HCT116 (cell line): ENCODE data around the gene MYO1A. TPM values are rescaled to one million over a fixed set of nuclear protein-coding genes. Genes with fewer than 3 reads are reported as not detected.
A peak's percentile ranks its signal among the peaks of the same experiment; 100 is the strongest.

Experiments
- ATAC-seq: fragments of 200-7000 bp; cut with Tn5 transposase; 2 replicates; pipeline ENCODE4 v1.9.1; 2020; ENCODE audit warnings: mild to moderate bottlenecking, moderate library complexity
- BruUV-seq: library from RNA; stranded (reverse); fragments of 400-500 nt; replicated peaks from 2 replicates; lab custom pipeline; 2021; lab: Mats Ljungman, UMichigan
- CTCF ChIA-PET: fragments of 300-600 bp; sonication (Branson Sonifier 250); formaldehyde crosslinking; loops from one replicate; lab custom pipeline; 2021; ENCODE audit warnings: antibody characterized with exemption; lab: Charles Lee
- POLR2A ChIA-PET: fragments of 300-600, 350-600 bp; sonication (Branson Sonifier 250); formaldehyde crosslinking; loops from one replicate; lab custom pipeline; 2021; ENCODE audit warnings: antibody characterized with exemption; lab: Charles Lee
- RAD21 ChIA-PET, 2 experiments: fragments of 300-600 bp; sonication (Branson Sonifier 250); formaldehyde crosslinking; loops; one replicate each; lab custom pipeline; 2023; ENCODE audit warnings: low total read pairs in 2 of 2; ENCODE audit not compliant: uncharacterized antibody in 2 of 2, unreplicated experiment in 2 of 2, low non-redundant PET in 1 of 2; lab: Charles Lee
- DNase-seq: peaks from one replicate; pipeline ENCODE4 v3.0.0-alpha.2; 2010; ENCODE audit warnings: low read depth, low spot score
- H2AFZ ChIP-seq: fragments of 200-600 bp; shearing (Covaris generic), sonication (generic); 2 replicates; pipeline ENCODE4 v1.6.1; 2017; ENCODE audit warnings: low read depth, mixed run types, mixed read lengths, antibody characterized with exemption, low read length; ENCODE audit not compliant: poor library complexity, severe bottlenecking
- H3K27ac ChIP-seq: 2 replicates; pipeline ENCODE4 v1.5.1; 2012; ENCODE audit warnings: low read depth, low read length
- H3K27me3 ChIP-seq: fragments of 200-600 bp; sonication (generic); 2 replicates; pipeline ENCODE4 v1.6.1; 2016; ENCODE audit warnings: mixed run types, low read length, mixed read lengths; ENCODE audit not compliant: insufficient read depth
- H3K36me3 ChIP-seq, 2 experiments: fragments of 200-500 bp in 1 of 2; fragments of 200-600 bp in 1 of 2; sonication (Bioruptor generic) in 1 of 2; sonication (generic) in 1 of 2; 2 replicates each; pipeline versions ENCODE4 v1.5.1 to v1.6.1; 2014 to 2016; ENCODE audit warnings: low read length in 2 of 2, inconsistent platforms in 1 of 2, mixed read lengths in 1 of 2, mixed run types in 1 of 2; ENCODE audit not compliant: insufficient read depth in 2 of 2, control insufficient read depth in 1 of 2
- H3K4me1 ChIP-seq, 2 experiments: fragments of 200-600 bp in 1 of 2; sonication (generic) in 1 of 2; 2 replicates each; pipeline versions ENCODE4 v1.5.1 to v1.6.1; 2012 to 2017; ENCODE audit warnings: low read length in 2 of 2, inconsistent platforms in 1 of 2, mild to moderate bottlenecking in 1 of 2, mixed read lengths in 1 of 2, mixed run types in 1 of 2, moderate library complexity in 1 of 2; ENCODE audit not compliant: insufficient read depth in 2 of 2, control insufficient read depth in 1 of 2
- H3K4me2 ChIP-seq: fragments of 200-600 bp; sonication (generic); 2 replicates; pipeline ENCODE4 v1.6.1; 2017; ENCODE audit warnings: mixed run types, low read length, mixed read lengths
- H3K4me3 ChIP-seq, 2 experiments: fragments of 200-600 bp in 1 of 2; sonication (generic) in 1 of 2; replicated peaks in 1 of 2; 2 replicates each; pipeline ENCODE4 v1.5.1; 2011 to 2016; ENCODE audit warnings: low read length in 2 of 2, control low read depth in 1 of 2, low read depth in 1 of 2, mild to moderate bottlenecking in 1 of 2, mixed read lengths in 1 of 2, mixed run types in 1 of 2
- H3K79me2 ChIP-seq: fragments of 200-600 bp; sonication (generic); 2 replicates; pipeline ENCODE4 v1.6.1; 2017; ENCODE audit warnings: mild to moderate bottlenecking, mixed run types, low read length, moderate library complexity, mixed read lengths; ENCODE audit not compliant: insufficient read depth
- H3K9ac ChIP-seq: fragments of 200-600 bp; sonication (generic); 2 replicates; pipeline ENCODE4 v1.6.1; 2016; ENCODE audit warnings: low read length, mixed read lengths
- H3K9me2 ChIP-seq: fragments of 200-600 bp; sonication (generic), shearing (Covaris generic); 2 replicates; pipeline ENCODE4 v1.6.1; 2017; ENCODE audit warnings: mixed run types, mild to moderate bottlenecking, moderate library complexity; ENCODE audit not compliant: insufficient read depth
- H3K9me3 ChIP-seq, 2 experiments: fragments of 200-500 bp in 1 of 2; fragments of 200-600 bp in 1 of 2; sonication (Bioruptor generic) in 1 of 2; sonication (generic) in 1 of 2; 2 replicates each; pipeline ENCODE4 v1.6.1; 2014 to 2017; ENCODE audit warnings: low read length in 2 of 2, mixed read lengths in 2 of 2, inconsistent platforms in 1 of 2, low read depth in 1 of 2, mild to moderate bottlenecking in 1 of 2, mixed run types in 1 of 2, moderate library complexity in 1 of 2; ENCODE audit not compliant: control insufficient read depth in 1 of 2, insufficient read depth in 1 of 2
- H4K20me1 ChIP-seq: fragments of 200-600 bp; sonication (generic), shearing (Covaris generic); 2 replicates; pipeline ENCODE4 v1.6.1; 2017; ENCODE audit warnings: mixed run types, mild to moderate bottlenecking, moderate library complexity; ENCODE audit not compliant: insufficient read depth
- ATF3 ChIP-seq: IDR thresholded peaks from 2 replicates; pipeline ENCODE4 v1.6.1; 2012
- CBX3 ChIP-seq: IDR thresholded peaks from 2 replicates; pipeline ENCODE4 v1.6.1; 2012; ENCODE audit warnings: low read depth
- CTCF ChIP-seq, 3 experiments: fragments of 200-600 bp in 1 of 3; sonication (generic) in 1 of 3; IDR thresholded peaks in 2 of 3; conservative IDR thresholded peaks in 1 of 3; 2 replicates each; pipeline ENCODE4 v1.5.1; 2012 to 2017; ENCODE audit warnings: low read depth in 2 of 3, low read length in 2 of 3, antibody characterized with exemption in 1 of 3, borderline replicate concordance in 1 of 3, control low read depth in 1 of 3, mild to moderate bottlenecking in 1 of 3, mixed read lengths in 1 of 3, mixed run types in 1 of 3, moderate library complexity in 1 of 3; ENCODE audit not compliant: insufficient read depth in 1 of 3
- EGR1 ChIP-seq: IDR thresholded peaks from 2 replicates; pipeline ENCODE4 v1.6.1; 2012; ENCODE audit warnings: low read depth
- ELF1 ChIP-seq: IDR thresholded peaks from 2 replicates; pipeline ENCODE4 v1.6.1; 2012; ENCODE audit warnings: low read depth, borderline replicate concordance
- EZH2 ChIP-seq: fragments of 200-600 bp; sonication (generic); IDR thresholded peaks from 2 replicates; pipeline ENCODE4 v1.6.1; 2017; ENCODE audit warnings: antibody characterized with exemption, mixed run types
- EZH2phosphoT487 ChIP-seq: fragments of 200-600 bp; IDR thresholded peaks from 2 replicates; pipeline ENCODE4 v1.6.1; 2018; ENCODE audit warnings: antibody characterized with exemption, borderline replicate concordance
- FOSL1 ChIP-seq: IDR thresholded peaks from 2 replicates; pipeline ENCODE4 v1.6.1; 2012; ENCODE audit warnings: low read depth
- JUND ChIP-seq: IDR thresholded peaks from 2 replicates; pipeline ENCODE4 v1.6.1; 2012
- MAX ChIP-seq: IDR thresholded peaks from 2 replicates; pipeline ENCODE4 v1.6.1; 2012
- POLR2A ChIP-seq: IDR thresholded peaks from 2 replicates; pipeline ENCODE4 v1.7.0; 2011; ENCODE audit warnings: borderline replicate concordance; ENCODE audit not compliant: insufficient read depth, insufficient read length; ENCODE audit errors: extremely low read depth
- POLR2AphosphoS5 ChIP-seq: IDR thresholded peaks from 2 replicates; pipeline ENCODE4 v1.6.1; 2011; ENCODE audit warnings: mild to moderate bottlenecking, low read depth, low read length, moderate library complexity
- SIN3A ChIP-seq: IDR thresholded peaks from 2 replicates; pipeline ENCODE4 v1.6.1; 2012; ENCODE audit warnings: low read depth
- YY1 ChIP-seq: IDR thresholded peaks from 2 replicates; pipeline ENCODE4 v1.6.1; 2011; ENCODE audit warnings: low read length, low read depth, moderate library complexity, mild to moderate bottlenecking; ENCODE audit not compliant: insufficient replicate concordance; ENCODE audit errors: extremely low read depth
- ZFX ChIP-seq: fragments of 450-650 bp; IDR thresholded peaks from 2 replicates; pipeline ENCODE4 v1.6.1; 2017
- ZNF274 ChIP-seq: fragments of 200-500 bp; sonication (Bioruptor generic); IDR thresholded peaks from 2 replicates; pipeline ENCODE4 v1.6.1; 2014; ENCODE audit warnings: mild to moderate bottlenecking, low read depth, low read length, inconsistent platforms
- intact Hi-C: fragments of 100-400 bp; cut with micrococcal nuclease; formaldehyde crosslinking; loops from 2 replicates; pipeline ENCODE4 v1.10.0; 2022
- total RNA-seq: library from RNA; stranded (reverse); gene quantifications from one replicate; pipeline ENCODE4 v1.2.1, GENCODE V29; 2021; ENCODE audit not compliant: unreplicated experiment

The MYO1A gene
- total RNA-seq, 1 experiment from 2014 or later: 0.76 TPM

GRCh38 chr12:57048423-57049118 is 1.4 kb downstream of the MYO1A start (continued):
- TF ChIP-seq CTCF (IDR thresholded peaks at IDR 0.05 in 2 of 3, conservative IDR thresholded peaks at IDR 0.05 in 1 of 3; ENCODE audit: borderline replicate concordance in 1 of 3, insufficient read depth in 1 of 3, low read depth in 2 of 3, low read length in 2 of 3) (0 out of 6 replicates have a peak, but pooled peaks of 1 of the 3 experiments have one; percentile 4), ATF3 (no peak), SIN3A (no peak), EGR1 (no peak), ZFX (no peak)

- CTCF ChIA-PET: no interaction called here
These were observed 1.9 kb downstream of the MYO1A start for GRCh38 chr12:57047981-57048380.

More at GRCh38 chr12:57047981-57048380, 1.9 kb downstream of the MYO1A start:
- TF ChIP-seq POLR2AphosphoS5 (no peak), ELF1 (no peak), CTCF (IDR thresholded peaks at IDR 0.05 in 2 of 3, conservative IDR thresholded peaks at IDR 0.05 in 1 of 3; ENCODE audit: borderline replicate concordance in 1 of 3, insufficient read depth in 1 of 3, low read depth in 2 of 3, low read length in 2 of 3) (no peak), POLR2A (no peak), CBX3 (no peak), SIN3A (no peak), YY1 (no peak), EGR1 (no peak), ZFX (no peak), ZNF274 (no peak), MAX (no peak), FOSL1 (no peak), EZH2 (no peak), EZH2phosphoT487 (no peak), JUND (no peak)
- Histone ChIP-seq H3K27me3 (peaks cover 5% of the 10 kb centered on the region; the same call in 1 of the 2 replicates), H3K79me2 (no peaks in the 10 kb centered on the region), H3K36me3 (no peaks in the 10 kb centered on the region), H3K4me3 (no peak overlapping the region), H4K20me1 (no peaks in the 10 kb centered on the region), H2AFZ (no peak overlapping the region), H3K9me2 (no peaks in the 10 kb centered on the region), H3K4me1 (peaks cover 4 to 26% of the 10 kb centered on the region in 2 experiments), H3K9ac (no peak overlapping the region), H3K27ac (no peak overlapping the region), H3K4me2 (peak overlapping the region; percentile 8; the same call in 1 of the 2 replicates), H3K9me3 (no peaks in the 10 kb centered on the region)
- ChIA-PET RAD21 (no interaction called here), POLR2A (interaction anchor here (1.5 kb wide), 1 partner anchor 40 kb away, joined by 3 read pairs; no protein-coding TSS in a partner anchor)
- intact Hi-C loops: no loop called here
- no peak for DNase-seq
- ATAC-seq: no peak
- BruUV-seq: no TSS peak
